Fibroblast of skin of left biceps (primary cell): Measurements from ENCODE around the gene RGMA.
"Not testable (repeated sequence)": the region's sequence is repeated elsewhere in the genome, so short reads cannot be mapped to it uniquely, and the experiment has no call there.

Experiments used
- DNase-seq, 2 experiments: peaks; one replicate each; pipeline ENCODE4 v3.0.0-alpha.2; 2013; ENCODE audit warnings: low read depth in 2 of 2

RGMA gene

DNA sequence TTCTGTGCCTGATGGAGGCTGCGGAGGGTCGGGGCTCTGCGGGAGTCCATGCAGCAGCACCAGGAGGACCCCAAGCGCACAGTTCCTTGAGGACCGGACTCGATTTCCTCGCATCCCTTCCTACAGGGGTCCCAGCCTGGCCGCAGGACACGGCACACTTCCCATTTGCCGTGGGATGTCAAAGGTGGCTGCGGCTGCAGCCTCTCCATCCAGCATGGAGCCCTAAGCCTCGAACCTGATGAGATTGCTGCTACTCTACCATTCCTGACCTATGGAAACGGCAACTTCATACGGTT, 40.6 kb downstream of the RGMA start:
- no peak for DNase-seq

DNA sequence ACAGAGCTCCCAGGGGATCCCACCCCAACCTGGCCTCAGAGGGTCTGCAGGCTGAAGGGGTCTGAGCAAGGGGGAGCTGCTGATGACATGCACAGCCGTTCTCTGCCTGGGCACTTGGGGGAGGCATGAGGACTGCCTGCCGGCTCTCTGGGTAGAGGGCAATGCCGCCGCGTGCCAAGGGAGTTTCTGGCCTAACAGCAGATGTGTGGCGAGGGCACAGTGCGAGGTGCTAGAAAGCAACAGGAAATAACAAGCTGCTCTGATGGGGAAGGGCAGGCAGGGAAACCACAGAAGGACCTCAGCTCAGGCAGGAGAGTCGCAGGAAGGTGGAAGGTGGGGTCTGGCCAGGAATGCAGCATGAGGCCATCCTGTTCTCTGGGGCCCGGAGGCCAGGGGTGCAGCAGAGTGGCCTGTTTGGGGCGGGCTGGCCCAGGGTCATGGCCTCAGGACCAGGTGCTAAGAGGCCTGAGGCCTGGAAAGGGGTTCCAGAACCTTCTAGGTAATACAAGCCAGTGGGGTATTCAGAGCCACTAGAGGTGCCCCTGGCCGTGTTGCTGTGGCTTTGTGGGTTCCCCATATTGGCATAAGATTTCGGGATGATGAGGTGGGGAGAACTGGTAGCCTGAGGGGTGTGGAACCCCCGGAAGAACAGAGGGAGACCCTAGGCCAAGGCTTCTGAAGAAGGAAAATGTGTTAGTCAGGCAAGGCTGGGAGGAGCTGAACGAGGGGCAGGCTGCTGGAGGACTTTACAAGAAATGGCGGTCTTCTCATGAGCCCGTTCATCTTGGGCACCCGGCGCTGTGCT, 41.2 kb downstream of the RGMA start:
- DNase-seq: no peak

DNA sequence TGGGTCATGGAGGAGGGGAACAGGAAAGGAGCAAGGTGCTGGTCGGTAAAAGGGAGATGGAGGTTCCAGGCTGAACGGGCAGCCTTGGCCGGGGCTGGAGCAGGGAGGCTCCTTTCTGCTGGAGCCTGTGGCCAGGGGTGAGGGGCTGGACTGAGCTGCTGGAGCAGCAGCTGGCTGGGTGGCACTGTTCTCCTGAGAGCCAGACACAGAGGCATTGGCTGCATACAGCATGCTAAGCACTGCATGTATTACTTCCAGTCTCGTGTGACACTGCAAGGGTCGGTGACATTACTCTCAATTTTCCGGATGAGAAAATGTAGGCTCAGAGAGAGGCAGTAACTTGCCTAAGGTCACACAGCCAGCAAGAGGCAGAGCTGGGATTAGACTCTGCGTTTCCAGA, 42.3 kb downstream of the RGMA start:
- no peak for DNase-seq

DNA sequence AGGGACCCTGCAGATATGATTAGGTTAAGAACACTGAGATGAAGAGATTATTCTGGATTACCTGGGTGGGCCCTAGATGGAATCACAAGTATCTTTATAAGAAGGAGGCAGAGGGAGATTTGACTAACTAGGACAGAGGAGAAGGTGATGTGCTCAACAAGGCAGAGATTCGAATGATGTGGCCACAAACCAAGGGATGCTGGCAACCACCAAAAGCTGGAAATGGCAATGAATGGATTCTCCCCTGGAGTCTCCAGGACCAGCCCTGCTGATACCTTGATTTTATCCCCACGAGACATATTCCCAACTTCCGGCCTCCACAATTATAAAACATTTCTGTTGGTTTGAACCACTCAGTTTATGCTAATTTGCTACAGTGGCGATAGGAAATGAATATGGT, 42.9 kb downstream of the RGMA start:
- DNase-seq: no peak

DNA sequence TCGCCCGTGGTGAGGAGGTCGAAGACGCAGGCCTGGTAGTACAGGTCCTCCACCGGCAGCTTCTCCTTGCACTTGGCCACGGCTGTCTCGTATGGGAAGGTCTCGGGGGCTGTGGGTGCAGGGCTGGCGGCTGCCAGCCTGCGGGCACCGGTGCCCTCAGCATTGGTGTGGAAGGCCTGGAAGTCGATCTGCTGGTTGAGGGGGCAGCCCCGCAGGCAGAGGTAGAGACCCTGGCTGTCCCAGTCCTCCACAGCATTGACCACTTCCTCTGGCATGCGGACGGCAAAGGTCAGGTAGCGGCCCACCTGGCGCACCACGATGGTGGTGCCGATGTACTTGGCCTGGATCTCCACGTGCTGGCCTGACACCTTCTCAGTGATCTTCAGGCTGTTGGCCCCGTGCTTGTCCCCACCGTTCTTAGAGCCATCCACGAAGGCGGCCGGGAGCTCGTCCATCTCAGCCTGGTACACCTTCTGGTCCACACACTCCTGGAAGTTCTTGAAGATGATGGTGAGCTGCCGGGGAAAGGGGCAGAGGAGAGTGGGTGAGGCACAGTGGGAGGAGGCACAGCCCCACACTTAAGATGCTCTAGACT, 43.7 kb downstream of the RGMA start:
- no peak for DNase-seq

DNA sequence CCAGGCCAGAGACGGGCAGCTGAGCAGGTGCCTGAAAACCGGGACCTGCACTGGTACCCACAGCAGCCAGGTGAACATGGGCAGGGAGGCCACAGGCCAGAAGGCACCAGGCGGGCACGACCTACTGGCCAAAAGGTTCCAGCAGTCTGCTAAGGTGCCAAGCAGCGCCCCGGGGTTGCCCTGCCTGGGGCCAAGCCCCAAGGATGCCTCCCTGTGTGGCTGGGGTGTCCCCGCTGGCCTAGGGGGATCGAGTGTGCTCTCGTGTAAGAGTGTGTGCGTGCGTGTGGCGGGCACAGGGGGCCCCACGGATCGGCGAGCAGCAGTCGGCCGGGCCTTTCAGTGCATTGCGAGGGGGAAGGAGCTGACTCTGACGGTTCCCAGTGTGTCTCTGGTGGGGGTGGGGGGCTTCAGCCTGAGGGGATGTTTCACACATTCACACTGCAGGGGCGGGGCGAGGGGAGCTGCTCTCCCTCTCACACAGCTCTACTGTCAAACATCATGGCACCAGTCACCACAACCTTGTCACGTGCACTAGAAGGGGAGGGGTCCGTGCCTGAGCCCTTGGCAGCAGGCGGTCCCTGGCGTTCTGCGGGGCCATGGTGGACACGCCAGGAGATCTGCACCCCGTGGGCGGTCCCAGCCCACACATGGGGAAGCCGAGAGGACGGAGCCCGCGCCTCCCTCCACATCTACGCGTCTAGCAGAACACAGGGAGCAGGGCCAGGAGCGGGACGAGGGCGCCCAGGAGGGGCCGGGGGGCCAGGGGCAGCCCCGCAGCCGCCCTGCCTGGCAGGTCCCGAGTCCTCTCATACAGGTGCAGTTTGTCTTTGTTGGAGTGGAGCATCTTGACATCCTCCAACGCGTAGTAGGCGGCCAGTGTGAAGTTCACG, 44.5 kb downstream of the RGMA start:
- DNase-seq: no peak

DNA sequence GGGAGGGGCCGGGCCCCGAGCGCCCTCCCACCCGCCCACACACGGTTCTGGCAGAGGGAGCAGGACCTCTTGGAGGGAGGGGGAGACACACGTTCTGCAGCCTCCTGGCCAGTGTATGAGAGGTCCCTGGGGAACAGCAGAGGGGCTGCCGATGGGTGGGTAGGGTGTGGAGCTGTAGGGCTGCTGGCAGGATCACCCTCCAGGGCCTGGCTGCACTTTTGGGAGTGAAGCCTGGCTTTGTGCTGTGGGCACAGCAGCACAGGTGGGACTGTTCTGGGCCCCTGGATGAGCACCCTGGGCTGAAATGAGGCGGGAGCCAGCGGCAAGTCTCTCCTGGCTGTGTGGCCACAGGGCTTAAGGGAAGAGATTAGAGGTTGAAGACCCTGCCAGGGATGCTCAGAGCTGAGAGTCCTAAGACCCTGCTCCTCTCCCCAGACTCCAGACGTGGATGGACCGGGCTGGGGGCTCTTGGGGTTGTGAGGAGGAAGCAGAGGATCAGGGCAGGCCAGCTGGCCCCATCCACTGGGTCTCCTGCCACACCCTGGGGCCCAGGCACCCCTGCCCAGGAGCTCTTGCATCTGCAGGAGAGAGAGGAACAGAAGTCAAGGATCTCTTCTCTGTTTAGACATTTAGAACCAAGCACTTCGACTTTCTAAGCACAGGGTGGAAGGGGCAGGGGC, 45.2 kb downstream of the RGMA start:
- DNase-seq: no peak

DNA sequence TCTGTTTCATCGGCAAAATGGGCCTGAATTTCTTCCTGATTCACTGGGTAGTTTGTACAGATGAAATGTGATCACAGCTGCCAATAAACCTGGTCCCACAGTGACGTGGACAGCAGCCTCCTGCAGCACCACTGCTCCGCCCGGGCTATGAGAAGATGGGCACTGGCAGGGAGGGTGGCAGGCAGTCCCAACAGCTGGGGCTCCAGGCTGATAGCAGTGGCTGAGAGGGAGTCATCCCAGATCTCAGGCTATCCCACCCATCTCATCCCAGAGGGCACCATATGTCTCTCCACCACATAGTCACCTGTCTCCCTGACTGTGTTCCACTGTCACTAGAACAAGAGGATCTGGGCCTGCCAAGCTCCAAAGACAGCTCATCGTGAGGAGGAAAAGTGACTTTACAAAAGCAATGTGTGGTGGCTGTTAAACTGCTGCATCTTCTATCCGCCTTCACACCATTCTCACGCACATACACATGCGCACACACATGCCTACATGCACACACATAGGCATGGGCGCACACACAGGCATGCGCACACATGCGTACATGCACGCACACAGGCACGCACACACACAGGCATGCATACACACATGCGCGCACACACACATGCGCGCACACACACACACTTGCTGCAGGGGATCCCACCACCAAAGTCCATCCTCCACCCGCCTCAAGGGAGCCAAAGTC, 46.2 kb downstream of the RGMA start:
- DNase-seq: no peak

DNA sequence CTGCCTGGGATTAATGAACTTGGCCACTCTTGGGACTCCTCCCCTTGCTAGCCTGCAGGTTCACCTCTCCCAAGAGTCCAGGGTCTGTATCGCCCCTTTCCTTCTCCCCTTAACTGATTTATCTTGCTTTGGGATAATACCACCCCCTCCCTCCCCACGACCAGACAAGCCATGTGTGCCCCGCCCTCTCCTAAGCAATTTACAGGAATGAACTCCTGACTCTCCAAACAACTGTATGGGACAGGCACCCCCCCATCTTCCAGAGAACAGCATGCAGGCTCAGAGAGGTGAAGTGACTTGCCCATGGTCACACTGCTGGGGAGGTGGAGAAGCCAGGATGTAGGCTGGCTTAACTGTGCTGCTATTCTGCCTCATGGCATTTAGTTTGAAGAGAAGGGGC, 46.8 kb downstream of the RGMA start:
- no peak for DNase-seq

DNA sequence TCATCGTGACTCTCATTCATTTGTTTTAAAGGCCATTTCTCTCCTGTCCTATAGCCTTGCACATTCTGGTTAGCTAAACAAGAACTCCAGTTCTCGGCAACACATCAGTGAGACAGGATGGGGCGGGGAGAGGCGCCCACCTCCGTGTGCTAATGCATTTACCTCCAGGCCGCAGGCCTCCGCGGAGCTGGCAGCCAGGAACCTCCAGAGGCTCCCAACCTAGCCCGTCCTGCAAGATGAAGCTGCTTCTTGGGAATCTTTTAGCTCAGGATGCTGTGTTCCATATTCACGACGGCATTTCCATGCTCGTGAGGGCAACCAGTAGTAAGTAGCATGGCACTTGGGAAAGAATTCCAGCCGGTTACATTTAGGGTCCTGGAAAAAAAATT, 47.9 kb downstream of the RGMA start:
- no peak for DNase-seq

DNA sequence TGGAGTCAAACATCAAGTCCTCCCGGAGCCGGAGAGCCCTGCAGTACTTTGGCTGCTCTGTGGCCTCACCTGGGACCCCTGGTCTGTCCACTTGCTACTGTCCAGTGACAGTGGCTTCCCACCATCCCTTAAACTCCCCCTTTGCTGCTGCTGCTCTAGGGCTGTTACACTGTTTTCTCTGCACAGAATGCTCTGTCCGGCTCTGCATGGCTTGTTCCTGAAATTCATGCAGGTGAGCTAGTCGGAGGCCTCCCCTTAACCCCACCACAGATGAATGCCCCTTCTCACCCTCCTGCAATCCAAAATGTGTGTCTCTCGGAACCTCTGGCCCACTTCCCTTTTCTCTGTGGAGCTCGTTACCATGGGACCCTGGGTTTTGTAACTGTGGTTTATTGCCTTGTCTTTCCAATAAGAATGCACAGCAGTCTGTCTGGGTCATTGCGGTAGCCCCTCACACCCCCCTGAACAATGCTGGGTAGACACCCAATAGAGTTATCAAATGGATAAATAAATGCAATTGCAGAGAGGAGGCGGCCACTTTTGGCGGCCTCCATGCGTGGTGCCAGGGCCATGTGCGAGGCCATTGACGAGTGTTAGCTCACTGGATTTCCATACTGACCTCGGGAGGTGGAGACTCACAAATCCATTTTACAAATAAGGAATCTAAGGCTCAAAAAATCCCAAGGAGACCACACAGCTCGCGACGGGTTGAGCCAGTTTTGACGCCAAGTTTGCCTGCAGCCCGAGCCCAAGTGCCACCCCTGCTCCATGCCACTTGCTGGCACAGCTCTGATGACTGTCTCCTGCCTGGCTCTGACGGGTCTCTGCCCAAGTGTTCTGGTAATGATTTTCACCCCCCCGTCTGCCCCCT, 48.5 kb downstream of the RGMA start:
- DNase-seq: no peak

DNA sequence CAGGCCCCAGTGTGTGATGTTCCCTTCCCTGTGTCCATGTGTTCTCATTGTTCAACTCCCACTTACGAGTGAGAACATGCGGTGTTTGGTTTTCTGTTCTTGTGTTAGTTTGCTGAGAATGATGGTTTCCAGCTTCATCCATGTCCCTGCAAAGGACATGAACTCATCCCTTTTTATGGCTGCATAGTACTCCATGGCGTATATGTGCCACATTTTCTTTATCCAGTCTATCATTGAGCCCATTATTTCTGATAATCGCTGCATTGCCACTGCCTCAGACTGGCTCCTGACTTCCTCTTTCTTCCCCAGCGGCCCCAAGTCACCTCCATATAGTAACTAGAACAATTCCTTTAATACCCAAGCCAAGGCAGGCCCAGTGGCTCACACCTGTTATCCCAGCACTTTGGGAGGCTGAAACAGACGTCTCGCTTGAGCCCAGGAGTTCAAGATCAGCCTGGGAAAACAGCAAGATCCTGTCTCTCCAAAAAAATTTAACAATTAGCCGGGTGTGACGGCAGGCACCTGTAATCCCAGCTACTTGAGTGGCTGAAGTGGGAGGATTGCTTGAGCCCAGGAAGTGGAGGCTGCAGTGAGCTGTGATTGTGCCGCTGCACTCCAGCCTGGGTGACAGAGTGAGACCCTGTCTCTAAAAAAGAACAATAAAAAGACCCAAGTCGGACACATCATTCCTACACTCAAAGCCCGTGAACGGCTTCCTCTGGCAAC, 49.3 kb downstream of the RGMA start:
- not testable (repeated sequence) for DNase-seq

DNA sequence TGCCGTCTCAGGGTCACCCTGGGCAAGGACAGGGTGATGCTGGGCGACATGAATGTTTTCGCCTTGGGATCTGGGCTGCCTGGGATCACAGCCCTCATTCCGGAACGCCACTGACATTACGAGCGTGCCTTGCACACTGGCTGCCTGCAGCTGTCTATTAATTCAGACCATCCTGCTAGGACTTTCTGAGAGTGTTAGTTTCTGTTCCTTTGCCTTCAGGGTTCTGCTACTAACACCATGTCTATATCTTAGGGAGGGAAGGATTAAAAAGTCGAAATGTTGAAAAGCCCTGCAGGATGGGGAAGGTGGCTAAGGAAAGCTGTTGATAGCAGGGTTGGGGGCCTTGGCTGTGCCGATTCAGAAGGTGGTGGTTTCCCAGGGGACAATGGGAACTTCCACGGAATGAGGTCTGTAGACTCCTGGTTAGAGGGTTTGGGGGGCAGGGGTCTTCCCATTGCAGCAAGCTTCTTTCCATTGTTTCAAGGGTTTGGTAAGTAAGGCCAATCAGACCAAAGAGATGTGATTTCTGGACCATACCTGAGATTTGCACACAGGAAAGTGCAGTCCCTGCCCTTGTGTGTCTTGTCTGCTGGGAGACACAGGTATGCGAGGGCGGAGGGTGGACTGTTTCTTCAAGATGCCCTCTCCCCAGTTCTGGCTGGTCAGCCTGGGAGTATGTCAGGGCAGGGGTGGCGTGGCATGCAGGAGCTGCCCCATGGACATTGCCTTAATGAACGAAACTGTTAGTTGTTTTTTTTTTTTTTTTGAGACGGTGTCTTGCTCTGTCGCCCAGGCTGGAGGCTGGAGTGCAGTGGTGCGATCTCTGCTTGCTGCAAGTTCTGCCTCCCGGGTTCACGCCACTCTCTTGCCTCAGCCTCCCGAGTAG, 50.9 kb downstream of the RGMA start:
- no peak for DNase-seq

DNA sequence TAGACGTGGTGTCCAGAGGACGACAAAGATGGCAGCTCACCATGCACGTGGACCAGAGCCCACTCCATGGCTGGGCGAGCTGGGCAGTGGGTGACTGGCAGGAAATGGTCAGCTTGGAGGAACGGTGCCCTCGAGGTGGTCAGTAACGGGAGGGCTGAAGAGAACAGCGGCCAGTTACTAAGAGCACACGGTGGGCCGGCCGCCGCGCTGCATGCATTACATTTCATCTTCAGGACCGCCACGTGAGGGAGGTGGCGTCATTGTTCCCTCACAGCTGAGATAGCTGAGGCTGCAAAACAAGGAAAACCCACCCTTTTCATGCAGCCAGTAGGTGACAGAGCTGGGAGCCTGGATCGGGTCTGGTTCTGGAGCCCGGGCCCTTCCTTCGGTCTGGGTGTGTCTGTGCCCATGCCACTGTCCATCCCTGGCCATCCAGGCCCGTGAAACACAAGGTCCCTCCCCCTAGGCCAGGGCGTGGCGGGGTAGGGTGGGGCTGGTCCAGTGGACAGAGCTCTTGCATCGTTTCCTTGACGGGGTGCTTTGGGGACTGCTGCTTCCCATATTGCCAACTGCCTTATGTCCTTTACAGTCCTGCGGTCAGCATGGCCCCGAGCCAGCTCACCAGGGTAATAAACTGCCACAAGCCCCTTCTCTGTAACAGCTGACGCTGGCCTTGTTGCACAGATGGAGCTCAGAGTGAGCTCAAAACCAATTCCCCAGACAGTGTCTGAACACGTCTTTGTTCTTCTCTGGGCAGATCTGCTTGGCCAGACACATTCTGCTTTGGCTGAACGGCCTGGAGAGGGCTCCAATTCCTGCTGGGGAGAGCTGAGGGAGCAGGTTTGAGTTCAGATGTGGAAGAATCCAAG, 51.8 kb downstream of the RGMA start:
- peak in 1 of 2 experiments; percentile 20 for DNase-seq

DNA sequence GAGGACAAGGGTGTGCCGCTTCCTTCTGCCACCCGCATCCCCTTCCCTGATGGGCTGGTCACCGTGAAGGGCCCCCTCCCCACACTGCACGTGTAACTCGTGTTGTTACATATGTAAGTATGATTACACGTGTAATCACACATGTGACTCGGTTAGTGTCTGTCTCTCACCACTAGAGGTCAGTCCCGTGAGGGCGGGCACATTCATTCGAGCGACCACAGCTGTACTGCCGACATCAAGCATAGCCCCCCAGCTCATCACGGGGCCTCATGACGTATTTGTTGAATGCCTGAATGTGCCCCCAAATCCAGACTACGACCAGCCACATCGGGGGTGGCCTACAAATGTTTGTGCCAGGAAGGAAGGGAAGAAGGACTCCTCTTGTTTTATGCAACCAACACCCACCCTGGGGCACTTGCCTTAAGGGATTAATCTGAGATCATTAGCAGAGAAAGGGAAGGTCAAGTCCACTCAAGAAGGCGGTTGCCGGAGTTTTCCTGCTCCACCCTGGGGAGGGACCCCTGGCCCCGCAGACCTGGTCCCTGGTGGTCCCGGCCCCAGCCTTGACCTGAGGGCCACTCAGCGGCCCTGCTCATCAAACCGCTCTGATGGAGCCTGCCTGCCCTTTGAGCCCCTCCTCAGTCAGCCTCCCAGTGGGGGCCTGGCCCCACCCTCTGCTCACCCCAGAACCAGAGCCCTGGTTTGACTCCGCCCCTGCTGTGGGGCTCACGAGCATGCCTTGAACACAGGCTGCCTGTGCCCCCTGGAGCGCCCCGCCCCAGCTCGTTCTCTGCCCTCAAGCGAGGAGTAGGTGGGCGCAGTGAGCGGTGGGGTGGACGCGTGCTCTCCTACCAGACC, 52.8 kb downstream of the RGMA start:
- DNase-seq: no peak

DNA sequence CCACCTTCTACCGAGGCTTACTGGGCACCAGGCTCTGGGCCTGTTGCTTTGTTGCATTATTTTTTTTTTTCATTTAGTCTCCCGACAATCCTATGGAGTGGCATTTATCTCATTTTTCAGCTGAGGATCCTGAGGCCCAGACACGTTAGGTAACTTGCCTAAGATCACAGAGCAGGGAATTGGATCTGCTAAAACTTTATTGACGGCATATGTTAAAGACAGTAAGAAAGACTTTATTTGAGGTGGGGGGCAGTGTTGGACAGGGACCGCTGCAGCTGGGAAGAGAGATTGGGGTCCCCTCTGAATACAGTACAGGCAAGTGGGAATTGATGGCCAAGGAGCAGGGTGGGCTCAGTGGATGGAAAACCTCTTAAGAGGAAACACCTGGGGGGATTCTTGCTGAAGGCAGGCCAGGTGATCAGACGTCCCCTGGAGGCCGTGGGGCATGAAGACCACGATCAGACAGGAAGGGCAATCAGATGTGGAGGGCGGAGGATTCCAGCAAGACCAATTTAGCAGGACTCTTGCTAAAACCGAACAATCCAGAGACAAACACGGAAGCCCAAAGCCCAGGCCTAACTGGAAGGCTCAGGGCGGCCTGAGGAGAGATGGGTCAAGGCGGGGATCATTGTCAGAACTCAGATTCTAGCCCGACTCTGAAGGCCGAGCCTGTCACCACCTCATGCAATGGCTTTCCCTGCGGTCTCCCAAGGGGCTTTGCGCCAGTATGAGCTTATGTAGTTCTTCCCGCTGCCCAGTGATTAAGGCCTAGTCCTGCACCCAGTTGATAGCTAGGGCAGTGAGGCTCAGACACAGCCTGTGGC, 53.7 kb downstream of the RGMA start:
- no peak for DNase-seq
